Measurements from ENCODE around the gene PPIE.

DNA sequence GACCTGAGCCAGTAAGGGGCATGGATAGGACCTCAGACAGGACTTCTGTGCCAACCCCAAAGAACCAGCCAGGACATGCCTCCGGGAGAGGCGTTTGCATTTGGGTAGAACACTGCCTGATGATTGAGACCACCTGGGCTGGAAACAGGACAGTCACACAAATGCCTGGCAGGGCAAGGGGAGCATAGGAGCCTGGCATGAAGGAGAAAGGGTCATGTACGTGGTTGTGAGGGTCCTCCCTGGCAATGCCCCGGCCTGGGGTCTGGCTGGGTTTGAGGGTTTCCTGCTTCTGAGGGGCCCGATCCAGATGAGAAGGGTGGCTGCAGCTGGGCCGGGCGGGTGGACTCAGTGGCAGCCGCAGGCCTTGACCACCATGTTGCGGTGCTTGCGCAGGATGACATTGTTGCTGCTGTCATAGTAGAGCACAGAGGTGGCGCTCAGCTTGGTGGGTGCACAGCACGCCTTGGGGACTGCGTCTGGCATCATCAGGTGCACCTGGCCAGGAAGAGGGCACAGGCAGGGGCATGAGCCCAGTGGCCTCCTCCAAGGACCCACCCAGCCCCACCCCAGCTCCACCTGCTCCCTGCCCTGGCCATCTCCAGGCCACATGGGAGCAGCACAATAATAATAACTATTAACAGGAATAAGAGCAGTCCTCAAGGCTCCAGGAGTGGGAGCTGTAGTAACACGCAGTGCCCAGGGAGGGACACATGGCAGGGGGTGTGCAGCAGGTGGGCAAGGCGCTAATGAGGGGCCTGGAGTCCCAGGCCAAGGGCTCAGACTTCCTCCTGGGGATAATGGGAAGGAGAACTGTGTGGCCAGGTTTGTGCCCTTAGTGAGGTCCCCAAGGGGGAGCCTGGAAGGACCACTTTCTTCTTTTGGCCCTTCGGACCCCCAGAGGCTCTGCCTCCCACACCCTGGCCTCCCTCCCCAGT, 21.7 kb downstream of the PPIE start:
- TF ChIP-seq, protein P1, sequence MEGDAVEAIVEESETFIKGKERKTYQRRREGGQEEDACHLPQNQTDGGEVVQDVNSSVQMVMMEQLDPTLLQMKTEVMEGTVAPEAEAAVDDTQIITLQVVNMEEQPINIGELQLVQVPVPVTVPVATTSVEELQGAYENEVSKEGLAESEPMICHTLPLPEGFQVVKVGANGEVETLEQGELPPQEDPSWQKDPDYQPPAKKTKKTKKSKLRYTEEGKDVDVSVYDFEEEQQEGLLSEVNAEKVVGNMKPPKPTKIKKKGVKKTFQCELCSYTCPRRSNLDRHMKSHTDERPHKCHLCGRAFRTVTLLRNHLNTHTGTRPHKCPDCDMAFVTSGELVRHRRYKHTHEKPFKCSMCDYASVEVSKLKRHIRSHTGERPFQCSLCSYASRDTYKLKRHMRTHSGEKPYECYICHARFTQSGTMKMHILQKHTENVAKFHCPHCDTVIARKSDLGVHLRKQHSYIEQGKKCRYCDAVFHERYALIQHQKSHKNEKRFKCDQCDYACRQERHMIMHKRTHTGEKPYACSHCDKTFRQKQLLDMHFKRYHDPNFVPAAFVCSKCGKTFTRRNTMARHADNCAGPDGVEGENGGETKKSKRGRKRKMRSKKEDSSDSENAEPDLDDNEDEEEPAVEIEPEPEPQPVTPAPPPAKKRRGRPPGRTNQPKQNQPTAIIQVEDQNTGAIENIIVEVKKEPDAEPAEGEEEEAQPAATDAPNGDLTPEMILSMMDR (conservative IDR thresholded peaks at IDR 0.05; ENCODE audit: low read length): no peak
- TF ChIP-seq EZH2phosphoT487 (IDR thresholded peaks at IDR 0.05; ENCODE audit: borderline replicate concordance, low read depth, low read length): no peak
